GM12874 (cell line): Measurements from ENCODE around the gene HIVEP3.

ENCODE experiments used
- TF ChIP-seq, protein P1 (sequence below): IDR thresholded peaks from 2 replicates; pipeline ENCODE4 v1.5.1; 2011; ENCODE audit warnings: low read depth, mild to moderate bottlenecking, control low read depth, low read length, moderate library complexity; ENCODE audit not compliant: insufficient read depth

The HIVEP3 gene

DNA sequence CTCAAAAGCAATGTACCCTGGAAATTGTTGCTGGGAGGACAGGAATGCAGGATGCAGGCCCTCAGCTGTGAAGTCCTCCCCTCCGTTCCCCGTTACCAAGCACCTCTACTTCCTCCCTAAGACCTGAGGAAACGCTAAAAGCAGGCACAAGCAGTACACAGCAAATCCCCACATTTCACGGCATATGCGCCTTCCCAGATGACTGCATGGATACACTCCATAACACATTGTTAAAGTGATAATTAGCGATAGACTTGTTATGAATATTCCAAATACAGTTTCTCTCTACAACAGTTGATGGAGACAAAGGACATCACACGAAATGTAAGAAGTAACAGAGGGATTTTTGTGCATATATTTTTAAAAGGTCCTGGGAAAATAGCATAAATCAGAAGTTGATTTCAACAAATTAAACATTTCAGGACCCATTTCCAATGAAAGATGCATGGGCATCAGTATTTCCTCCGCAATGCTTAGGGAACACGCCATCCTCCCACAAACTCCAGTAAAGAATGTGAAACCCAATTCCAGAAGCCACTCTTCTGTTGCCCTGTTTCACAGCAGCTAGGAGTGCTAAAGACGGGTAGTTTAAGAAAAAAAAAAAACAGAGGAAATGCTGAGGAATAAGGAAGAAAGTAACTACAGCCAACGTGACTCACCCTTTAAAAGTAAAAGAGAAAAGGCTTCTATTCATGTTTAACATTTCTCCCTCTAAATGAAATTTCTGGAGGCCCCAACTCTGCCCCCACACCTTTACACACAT is 75.5 kb downstream of the HIVEP3 start:
- TF ChIP-seq, protein P1, sequence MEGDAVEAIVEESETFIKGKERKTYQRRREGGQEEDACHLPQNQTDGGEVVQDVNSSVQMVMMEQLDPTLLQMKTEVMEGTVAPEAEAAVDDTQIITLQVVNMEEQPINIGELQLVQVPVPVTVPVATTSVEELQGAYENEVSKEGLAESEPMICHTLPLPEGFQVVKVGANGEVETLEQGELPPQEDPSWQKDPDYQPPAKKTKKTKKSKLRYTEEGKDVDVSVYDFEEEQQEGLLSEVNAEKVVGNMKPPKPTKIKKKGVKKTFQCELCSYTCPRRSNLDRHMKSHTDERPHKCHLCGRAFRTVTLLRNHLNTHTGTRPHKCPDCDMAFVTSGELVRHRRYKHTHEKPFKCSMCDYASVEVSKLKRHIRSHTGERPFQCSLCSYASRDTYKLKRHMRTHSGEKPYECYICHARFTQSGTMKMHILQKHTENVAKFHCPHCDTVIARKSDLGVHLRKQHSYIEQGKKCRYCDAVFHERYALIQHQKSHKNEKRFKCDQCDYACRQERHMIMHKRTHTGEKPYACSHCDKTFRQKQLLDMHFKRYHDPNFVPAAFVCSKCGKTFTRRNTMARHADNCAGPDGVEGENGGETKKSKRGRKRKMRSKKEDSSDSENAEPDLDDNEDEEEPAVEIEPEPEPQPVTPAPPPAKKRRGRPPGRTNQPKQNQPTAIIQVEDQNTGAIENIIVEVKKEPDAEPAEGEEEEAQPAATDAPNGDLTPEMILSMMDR = no peak

DNA sequence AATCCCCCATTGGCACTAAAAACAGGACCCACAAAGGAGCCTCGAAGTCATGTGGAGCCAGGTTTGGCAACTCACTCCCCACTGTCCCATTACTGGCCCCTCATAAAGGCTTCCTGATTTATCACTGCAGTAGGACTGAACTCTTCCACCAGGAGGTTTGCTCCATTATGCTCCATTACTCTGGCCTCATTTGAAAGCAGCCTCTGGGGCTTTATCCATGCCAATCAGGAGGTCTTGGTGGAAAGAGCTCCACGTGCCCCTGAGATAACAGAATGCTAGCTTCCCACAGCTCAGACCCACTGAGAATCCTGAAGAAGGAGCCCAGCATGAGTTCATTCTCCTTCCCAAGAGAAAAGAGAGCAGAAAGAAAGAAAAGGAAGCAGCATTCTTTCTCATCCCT is 76.4 kb downstream of the HIVEP3 start:
- TF ChIP-seq, protein P1 = no peak

DNA sequence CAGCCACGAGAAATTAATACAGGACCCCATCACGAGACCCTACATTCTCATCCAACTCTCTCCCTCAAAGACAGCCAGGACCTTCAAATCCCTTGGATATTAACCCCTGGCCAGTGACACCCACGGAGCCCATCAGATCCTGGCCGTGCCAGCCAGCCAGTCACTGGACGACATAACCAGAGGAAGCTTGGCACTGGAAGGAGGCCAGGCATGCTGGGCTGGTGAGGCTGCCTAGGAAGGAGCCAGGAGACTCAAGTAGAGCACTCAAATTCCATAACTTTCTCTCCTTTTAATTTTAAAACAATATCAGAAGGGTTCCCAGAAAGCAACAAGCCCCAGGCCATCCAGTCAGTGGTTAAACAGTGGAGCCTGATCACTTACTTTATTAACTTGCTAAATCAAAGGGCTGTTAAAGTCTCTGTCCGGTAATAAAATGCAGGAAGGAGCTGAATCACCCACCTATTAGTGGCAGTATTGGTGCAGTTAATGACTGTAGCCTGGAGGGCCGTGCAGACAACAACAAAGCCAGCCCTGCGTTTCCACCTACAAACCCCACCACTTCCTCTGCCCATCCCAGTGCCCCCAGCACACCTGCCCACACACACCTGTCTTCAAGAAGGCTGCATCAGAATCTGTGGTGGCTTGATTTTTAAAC is 78.0 kb downstream of the HIVEP3 start:
- TF ChIP-seq, protein P1 = no peak

DNA sequence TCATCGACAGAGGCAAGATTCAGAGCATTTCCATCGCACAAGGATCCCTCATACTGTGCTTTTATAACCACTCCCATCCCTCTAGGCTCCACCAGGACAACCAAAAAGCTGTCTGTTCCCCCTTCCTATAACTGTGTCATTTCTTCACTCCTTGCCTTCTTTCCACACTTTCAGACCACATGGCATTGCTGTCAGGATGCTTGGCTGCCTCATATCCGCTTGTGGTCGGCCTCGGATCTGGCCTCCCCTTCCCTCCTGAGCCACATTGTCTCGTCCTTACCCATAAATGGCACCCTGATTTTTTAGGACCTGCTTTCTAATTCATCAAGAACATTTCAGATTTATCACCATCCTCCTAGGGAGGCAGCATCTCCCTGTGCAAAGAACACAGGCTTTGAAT is 80.5 kb downstream of the HIVEP3 start:
- TF ChIP-seq, protein P1 = no peak

DNA sequence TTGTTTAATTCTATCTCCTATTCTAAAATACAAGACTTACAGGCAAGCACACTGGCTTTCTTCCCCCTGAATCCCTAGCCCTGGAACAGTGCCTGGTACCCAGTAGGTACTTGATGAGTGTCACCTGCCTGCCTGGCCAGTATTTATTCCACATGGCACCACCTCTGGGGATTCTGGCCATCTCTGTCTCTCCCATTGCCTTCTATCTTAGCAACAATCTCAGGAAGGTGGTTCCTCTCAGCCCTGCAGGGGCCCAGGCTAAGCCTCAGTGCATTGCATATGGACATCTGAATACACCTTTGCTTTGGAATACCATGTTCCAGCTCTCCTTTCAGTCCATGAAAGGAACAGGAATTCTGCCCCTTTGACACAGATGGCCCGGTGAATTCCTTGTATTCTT is 81.0 kb downstream of the HIVEP3 start:
- TF ChIP-seq, protein P1 = no peak

DNA sequence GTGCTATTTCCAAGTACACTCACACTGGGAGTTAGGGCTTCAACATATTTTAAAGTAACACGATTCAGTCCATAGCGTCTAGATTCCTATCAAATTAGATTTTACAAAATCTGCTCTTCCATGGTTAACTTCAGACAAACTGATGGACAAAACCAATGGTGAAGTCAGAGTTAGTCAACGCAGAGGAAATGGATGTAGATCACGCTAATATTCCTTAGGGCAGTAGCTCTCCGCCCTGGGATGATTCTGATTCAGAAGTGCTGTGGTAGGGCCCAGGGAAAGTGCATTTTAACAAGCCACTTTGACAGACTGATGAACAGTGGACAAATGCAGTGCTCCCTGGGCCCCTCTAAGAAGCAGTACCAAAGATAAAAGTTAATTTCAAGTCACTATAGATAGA is 83.2 kb downstream of the HIVEP3 start:
- TF ChIP-seq, protein P1 = no peak

DNA sequence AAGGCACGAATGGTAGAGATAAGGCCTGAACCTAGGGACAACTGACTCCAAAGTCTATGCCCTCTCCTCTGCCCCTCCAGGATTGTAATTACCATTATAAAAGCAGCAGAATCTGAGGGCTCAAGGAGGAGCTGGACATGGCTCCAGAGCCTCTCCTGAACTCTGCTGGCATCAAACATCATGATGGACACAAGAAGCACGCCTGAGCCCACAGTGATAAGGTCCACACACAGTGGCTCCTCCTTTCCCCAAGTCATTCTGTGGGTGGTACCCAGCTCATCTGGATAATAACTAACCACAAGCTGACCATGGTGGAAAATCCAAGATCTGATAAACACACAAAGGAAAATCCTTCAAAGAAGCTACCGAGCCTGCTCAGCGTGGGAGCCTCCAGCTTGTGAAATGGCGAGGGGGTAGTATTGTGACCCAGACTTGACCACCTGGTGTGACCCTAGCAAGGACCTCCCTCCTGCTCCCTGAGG is 85.2 kb downstream of the HIVEP3 start:
- TF ChIP-seq, protein P1 = no peak
